ENCODE measurements around the gene TMEM170A. TPM values are rescaled to one million over a fixed set of nuclear protein-coding genes. Genes with fewer than 3 reads are reported as not detected.

Gene TMEM170A
- total and polyA plus RNA-seq, 2 donors (not counting 1 experiment from before 2014, with no cell fraction given): 21.8 to 37.9 TPM

- peaks cover 53% of the 10 kb centered on the region for H3K79me2 ChIP-seq (ENCODE audit: control insufficient read depth, insufficient read depth, low read length)
- H3K4me3 Mint-ChIP-seq: no peak overlapping the region
- DNase-seq (no peak), ATAC-seq (ENCODE audit: low read depth) (no peak)
- peaks cover 20% of the 10 kb centered on the region for H3K4me1 Mint-ChIP-seq
- WGBS (ENCODE audit: insufficient coverage): 95% methylated on average over 12 of the region's 12 CpGs
- ChIA-PET CTCF (interaction anchor here (1.1 kb wide), 1 partner anchor 254 kb away, joined by 3 read pairs; no protein-coding TSS in a partner anchor), POLR2A (no interaction called here)
- H3K4me2 ChIP-seq (replicated peaks; ENCODE audit: low read depth, low read length, poor library complexity, severe bottlenecking): no peak overlapping the region
- H3K9me3 Mint-ChIP-seq (ENCODE audit: insufficient read depth): no peaks in the 10 kb centered on the region
- no peaks in the 10 kb centered on the region for H3K27me3 Mint-ChIP-seq
- peaks cover 51% of the 10 kb centered on the region for H4K20me1 ChIP-seq (ENCODE audit: control insufficient read depth, insufficient read depth, low read length, poor library complexity, severe bottlenecking)
- no peaks in the 10 kb centered on the region for H3K27me3 ChIP-seq (replicated peaks in 1 of 4; ENCODE audit: control extremely low read depth in 1 of 4, control insufficient read depth in 3 of 4, insufficient read depth in 4 of 4, low read length in 3 of 4)
- intact Hi-C loops (cut with micrococcal nuclease): no loop called here
- no peaks in the 10 kb centered on the region for H3K9me3 ChIP-seq (ENCODE audit: control extremely low read depth in 1 of 3, control insufficient read depth in 2 of 3, insufficient read depth in 1 of 3, low read length in 2 of 3)
- no peak overlapping the region for H3K27ac Mint-ChIP-seq
- peaks cover 0 to 25% of the 10 kb centered on the region in 2 experiments for H3K36me3 ChIP-seq (replicated peaks in 1 of 2; ENCODE audit: control extremely low read depth in 1 of 2, control insufficient read depth in 1 of 2, extremely low read depth in 1 of 2, insufficient read depth in 2 of 2, low read length in 1 of 2)
- H3K27ac ChIP-seq (ENCODE audit: low read length in 2 of 2): no peak overlapping the region
- no peak overlapping the region for H3K4me3 ChIP-seq (ENCODE audit: control extremely low read depth in 1 of 5, extremely low read depth in 1 of 5, insufficient read depth in 1 of 5, low read depth in 2 of 5, low read length in 4 of 5)
- H3K4me1 ChIP-seq (ENCODE audit: control insufficient read depth in 2 of 2, insufficient read depth in 2 of 2, low read length in 2 of 2): no peaks in the 10 kb centered on the region
- no peak overlapping the region for H2AFZ ChIP-seq (ENCODE audit: insufficient read depth, low read depth, low read length, poor library complexity, severe bottlenecking)
- TF ChIP-seq CTCF (IDR thresholded peaks at IDR 0.05) (no peak), EZH2 (IDR thresholded peaks at IDR 0.05; ENCODE audit: borderline replicate concordance, insufficient read depth, low read depth, low read length, poor library complexity, severe bottlenecking) (no peak)
- no peak overlapping the region for H3K9ac ChIP-seq (ENCODE audit: low read length)
Measured at GRCh38 chr16:75452464-75453190, 11.9 kb downstream of the TMEM170A start.

GRCh38 chr16:75446416-75446815 is 18.1 kb downstream of the TMEM170A start:
- no peak for ATAC-seq (ENCODE audit: low read depth)
- H3K4me1 Mint-ChIP-seq: no peaks in the 10 kb centered on the region
- H3K27ac Mint-ChIP-seq: no peak overlapping the region
- H3K9me3 Mint-ChIP-seq (ENCODE audit: insufficient read depth): no peaks in the 10 kb centered on the region
- no peaks in the 10 kb centered on the region for H3K9me3 ChIP-seq (ENCODE audit: control extremely low read depth in 1 of 3, control insufficient read depth in 2 of 3, insufficient read depth in 1 of 3, low read length in 2 of 3)
- no peak overlapping the region for H3K4me2 ChIP-seq (replicated peaks; ENCODE audit: low read depth, low read length, poor library complexity, severe bottlenecking)
- H3K4me3 Mint-ChIP-seq: no peak overlapping the region
- H3K27ac ChIP-seq (ENCODE audit: low read length in 2 of 2): no peak overlapping the region
- TF ChIP-seq EZH2 (IDR thresholded peaks at IDR 0.05; ENCODE audit: borderline replicate concordance, insufficient read depth, low read depth, low read length, poor library complexity, severe bottlenecking): no peak
- no peak for TF ChIP-seq CTCF (IDR thresholded peaks at IDR 0.05)
- H2AFZ ChIP-seq (ENCODE audit: insufficient read depth, low read depth, low read length, poor library complexity, severe bottlenecking): no peak overlapping the region
- ChIA-PET CTCF (interaction anchor here (1.2 kb wide), 1 partner anchor 19 kb away, joined by 4 read pairs; no protein-coding TSS in a partner anchor), POLR2A (interaction anchor here (0.7 to 0.8 kb wide), 2 partner anchors 11 to 164 kb away, joined by 3 to 5 read pairs; no protein-coding TSS in a partner anchor)
- H3K9ac ChIP-seq (ENCODE audit: low read length): no peak overlapping the region
- no peak for DNase-seq
- no peaks in the 10 kb centered on the region for H3K27me3 ChIP-seq (replicated peaks in 1 of 4; ENCODE audit: control extremely low read depth in 1 of 4, control insufficient read depth in 3 of 4, insufficient read depth in 4 of 4, low read length in 3 of 4)
- no peaks in the 10 kb centered on the region for H3K27me3 Mint-ChIP-seq
- no peak overlapping the region for H3K4me3 ChIP-seq (ENCODE audit: control extremely low read depth in 1 of 5, extremely low read depth in 1 of 5, insufficient read depth in 1 of 5, low read depth in 2 of 5, low read length in 4 of 5)
- H3K4me1 ChIP-seq (ENCODE audit: control insufficient read depth in 2 of 2, insufficient read depth in 2 of 2, low read length in 2 of 2): no peaks in the 10 kb centered on the region
- H3K36me3 ChIP-seq (replicated peaks in 1 of 2; ENCODE audit: control extremely low read depth in 1 of 2, control insufficient read depth in 1 of 2, extremely low read depth in 1 of 2, insufficient read depth in 2 of 2, low read length in 1 of 2): peaks cover 0 to 30% of the 10 kb centered on the region in 2 experiments
- intact Hi-C loops (cut with micrococcal nuclease): no loop called here
- no peaks in the 10 kb centered on the region for H3K79me2 ChIP-seq (ENCODE audit: control insufficient read depth, insufficient read depth, low read length)
- peaks cover 5% of the 10 kb centered on the region for H4K20me1 ChIP-seq (ENCODE audit: control insufficient read depth, insufficient read depth, low read length, poor library complexity, severe bottlenecking)

Data from B cell (primary cell).